ENCODE results near the gene DPH6. TPM values are rescaled to one million over a fixed set of nuclear protein-coding genes. Genes with fewer than 3 reads are reported as not detected.

The DPH6 gene
- total RNA-seq, 1 donor from 2014 or later, result 18.8 TPM

- H3K27ac Mint-ChIP-seq, result no peak overlapping the region
- intact Hi-C loops (cut with micrococcal nuclease), result no loop called here
- no peaks in the 10 kb centered on the region for H3K27me3 Mint-ChIP-seq
- H3K4me1 Mint-ChIP-seq, result no peaks in the 10 kb centered on the region
- POLR2A ChIA-PET, result no interaction called here
- no peak overlapping the region for H3K4me3 Mint-ChIP-seq
- CTCF ChIA-PET, result no interaction called here
- TF ChIP-seq CTCF (IDR thresholded peaks at IDR 0.05), result no peak
- DNase-seq (no peak), ATAC-seq (ENCODE audit: low read depth) (no peak)
- peaks cover 4% of the 10 kb centered on the region for H3K36me3 Mint-ChIP-seq (ENCODE audit: low read depth)
- H3K9me3 Mint-ChIP-seq, result no peaks in the 10 kb centered on the region
Observed at GRCh38 chr15:35471024-35471423, 74.9 kb downstream of the DPH6 start.

DNA sequence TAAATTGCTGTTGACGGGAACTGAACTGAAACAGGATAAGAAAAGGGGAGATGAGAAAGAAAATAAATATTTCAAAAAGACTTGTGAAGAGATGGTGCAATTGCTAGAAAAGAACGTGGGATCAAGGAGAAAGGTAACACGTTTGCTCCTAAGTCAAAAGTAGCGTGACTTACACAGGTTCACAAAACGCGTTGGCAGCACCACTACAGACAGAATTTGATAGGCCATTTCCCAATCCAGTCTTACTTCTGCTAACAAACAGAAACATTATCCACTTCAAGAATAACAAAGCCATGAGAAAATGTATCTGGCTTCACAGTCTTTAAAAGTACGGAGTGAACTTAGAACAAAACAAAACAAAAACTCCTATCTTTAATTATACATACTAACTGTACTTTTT, 75.5 kb downstream of the DPH6 start:
- no peak for TF ChIP-seq CTCF (IDR thresholded peaks at IDR 0.05)
- no peak for ATAC-seq (ENCODE audit: low read depth)
- H3K27me3 Mint-ChIP-seq, result no peaks in the 10 kb centered on the region
- intact Hi-C loops (cut with micrococcal nuclease), result no loop called here
- no peaks in the 10 kb centered on the region for H3K4me1 Mint-ChIP-seq
- no peak overlapping the region for H3K4me3 Mint-ChIP-seq
- DNase-seq, result no peak
- no peaks in the 10 kb centered on the region for H3K9me3 Mint-ChIP-seq
- no peak overlapping the region for H3K27ac Mint-ChIP-seq
- ChIA-PET CTCF (no interaction called here), POLR2A (no interaction called here)
- H3K36me3 Mint-ChIP-seq (ENCODE audit: low read depth), result peaks cover 4% of the 10 kb centered on the region

DNA sequence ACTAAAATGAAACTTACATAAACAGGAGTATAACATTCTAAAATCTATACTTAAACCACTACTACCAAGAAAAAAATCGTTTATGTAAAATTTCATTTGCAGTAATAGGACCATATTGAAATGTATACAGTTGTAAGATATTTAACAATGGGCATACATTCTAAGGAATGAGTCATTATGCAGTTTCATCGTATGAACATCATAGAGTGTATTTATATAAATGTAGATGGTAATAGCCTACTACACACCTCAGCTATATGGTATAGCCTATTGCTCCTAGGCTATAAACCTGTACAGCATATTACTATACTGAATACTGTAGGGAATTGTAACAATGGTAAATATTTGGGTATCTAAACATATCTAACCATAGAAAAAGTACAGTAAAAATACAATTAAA, 79.5 kb downstream of the DPH6 start:
- Mint-ChIP-seq H3K4me3 (no peak overlapping the region), H3K9me3 (no peaks in the 10 kb centered on the region), H3K27ac (no peak overlapping the region), H3K4me1 (no peaks in the 10 kb centered on the region), H3K27me3 (no peaks in the 10 kb centered on the region), H3K36me3 (ENCODE audit: low read depth) (peaks cover 4% of the 10 kb centered on the region)
- CTCF ChIA-PET, result interaction anchor here (1.2 kb wide), 1 partner anchor 21 kb away, joined by 3 read pairs; no protein-coding TSS in a partner anchor
- TF ChIP-seq CTCF (IDR thresholded peaks at IDR 0.05), result no peak
- intact Hi-C loops (cut with micrococcal nuclease), result no loop called here
- DNase-seq (no peak), ATAC-seq (ENCODE audit: low read depth) (no peak)
- POLR2A ChIA-PET, result no interaction called here

DNA sequence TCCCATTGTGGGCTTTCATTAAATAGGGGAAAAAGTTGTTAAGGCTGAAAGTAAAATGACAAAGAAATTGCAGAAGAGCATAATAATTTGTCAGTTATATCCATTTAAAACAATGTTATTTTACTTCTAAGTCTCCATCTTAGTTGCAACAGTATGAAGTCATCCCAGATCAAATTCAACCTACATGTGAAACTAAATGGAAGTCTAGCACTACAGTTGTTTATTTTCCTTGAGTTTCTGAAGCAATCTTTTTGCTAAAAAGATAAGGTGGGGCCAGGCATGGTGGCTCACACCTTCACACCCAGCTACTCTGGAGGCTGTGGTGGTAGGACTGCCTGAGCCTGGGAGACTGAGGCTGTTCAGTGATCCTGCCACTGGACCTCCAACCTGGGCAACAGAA, 80.2 kb downstream of the DPH6 start:
- ATAC-seq (ENCODE audit: low read depth), result no peak

GRCh38 chr15:35460616-35461015, 85.3 kb downstream of the DPH6 start:
- Mint-ChIP-seq H3K4me1 (no peaks in the 10 kb centered on the region), H3K27ac (no peak overlapping the region), H3K4me3 (no peak overlapping the region), H3K36me3 (ENCODE audit: low read depth) (no peaks in the 10 kb centered on the region), H3K9me3 (no peaks in the 10 kb centered on the region), H3K27me3 (no peaks in the 10 kb centered on the region)
- ChIA-PET POLR2A (no interaction called here), CTCF (no interaction called here)
- no peak for ATAC-seq (ENCODE audit: low read depth)
- TF ChIP-seq CTCF (IDR thresholded peaks at IDR 0.05), result no peak
- intact Hi-C loops (cut with micrococcal nuclease), result no loop called here
- no peak for DNase-seq

More for the DNA sequence above, 80.2 kb downstream of the DPH6 start:
- H3K36me3 Mint-ChIP-seq (ENCODE audit: low read depth), result peaks cover 4% of the 10 kb centered on the region
- H3K4me3 Mint-ChIP-seq, result no peak overlapping the region
- H3K9me3 Mint-ChIP-seq, result no peaks in the 10 kb centered on the region
- CTCF ChIA-PET, result interaction anchor here (1.2 kb wide), 1 partner anchor 21 kb away, joined by 3 read pairs; no protein-coding TSS in a partner anchor
- no peaks in the 10 kb centered on the region for H3K4me1 Mint-ChIP-seq
- no peak overlapping the region for H3K27ac Mint-ChIP-seq
- no peaks in the 10 kb centered on the region for H3K27me3 Mint-ChIP-seq
- POLR2A ChIA-PET, result no interaction called here
- TF ChIP-seq CTCF (IDR thresholded peaks at IDR 0.05), result no peak
- DNase-seq, result no peak
- intact Hi-C loops (cut with micrococcal nuclease), result no loop called here

All from activated B cell treated with CpG ODN at 0.5 μM for 24 hours (primary cell).